Epidermal melanocyte (primary cell): Measurements from ENCODE around the gene SPX.

Experiments used
- DNase-seq: peaks from one replicate; pipeline ENCODE4 v3.0.0; 2011; ENCODE audit warnings: low spot score; ENCODE audit not compliant: insufficient read length

Gene SPX, protein sequence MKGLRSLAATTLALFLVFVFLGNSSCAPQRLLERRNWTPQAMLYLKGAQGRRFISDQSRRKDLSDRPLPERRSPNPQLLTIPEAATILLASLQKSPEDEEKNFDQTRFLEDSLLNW

DNA sequence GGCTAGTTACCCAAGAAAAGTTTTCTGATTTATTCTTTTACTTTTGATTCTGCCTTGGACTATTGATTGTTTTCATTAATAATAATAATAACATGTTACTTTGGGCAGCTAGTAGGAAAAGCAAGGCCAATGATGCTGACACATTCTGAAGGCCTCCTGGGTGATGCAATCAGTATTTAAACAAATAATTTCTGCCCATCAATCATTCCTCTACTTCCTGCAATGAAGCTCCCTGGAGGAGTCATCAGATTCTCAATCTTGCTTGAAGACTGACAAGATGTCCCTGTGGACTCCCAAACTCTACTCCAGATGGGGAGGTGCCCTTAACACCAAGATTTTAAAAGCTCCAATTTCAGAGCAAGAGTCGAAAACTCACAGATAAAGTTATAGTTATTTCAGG is at the start of gene SPX:
SPX (plus strand) TSS at position 244 of the 400 bp plus-strand sequence. CDS start 177 bp downstream, outside the sequence.
- no peak for DNase-seq

DNA sequence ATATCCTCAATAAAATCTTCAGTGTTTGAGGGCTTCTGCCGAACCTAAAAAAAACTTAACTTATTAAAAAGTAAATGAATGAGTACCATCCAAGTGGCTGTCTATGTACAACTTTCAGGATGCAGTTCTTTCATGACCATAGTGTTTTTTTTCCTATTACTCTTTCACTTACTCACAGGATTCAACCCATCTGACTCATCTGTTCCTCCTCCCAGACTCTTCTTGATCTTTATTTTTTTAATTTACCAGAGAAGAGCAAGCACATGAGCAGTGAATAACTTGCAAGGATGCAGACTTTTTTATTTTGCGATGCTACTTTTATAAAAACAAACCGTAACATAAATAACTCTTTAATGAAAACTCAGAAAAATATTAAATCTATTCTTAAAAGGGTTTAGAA is 49.1 kb upstream of the SPX start:
- DNase-seq = no peak

DNA sequence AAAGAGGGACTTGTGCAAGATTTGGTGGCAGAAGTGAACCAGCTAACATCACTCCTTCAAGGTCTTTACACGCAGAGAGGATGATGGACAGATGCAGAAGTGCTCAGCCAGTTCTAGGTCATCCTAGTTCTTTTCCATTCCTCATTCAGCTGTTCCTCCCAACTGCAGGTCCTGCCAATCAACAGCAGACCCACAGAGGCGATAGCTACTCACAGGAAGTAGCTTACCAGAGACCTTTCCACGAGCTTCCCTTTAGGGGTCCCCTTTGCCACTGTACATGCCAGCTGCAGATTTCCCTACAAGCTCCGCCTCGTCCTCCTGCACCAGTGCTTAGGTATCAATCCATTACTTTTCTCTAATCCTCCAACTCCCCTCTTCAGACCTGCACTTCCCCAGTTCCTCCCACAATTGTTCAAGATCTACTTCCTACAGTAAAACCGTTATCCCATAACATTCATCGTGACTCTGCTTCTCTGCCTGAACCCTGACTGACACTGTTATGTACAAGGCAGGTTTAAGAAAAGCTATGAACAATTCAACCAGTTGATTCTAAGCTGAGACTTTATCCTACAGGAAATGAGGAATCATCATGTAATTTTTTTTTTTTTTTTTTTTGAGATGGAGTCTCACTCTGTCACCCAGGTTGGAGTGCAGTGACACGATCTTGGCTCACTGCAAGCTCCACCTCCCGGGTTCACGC is 47.2 kb upstream of the SPX start:
- DNase-seq = no peak

DNA sequence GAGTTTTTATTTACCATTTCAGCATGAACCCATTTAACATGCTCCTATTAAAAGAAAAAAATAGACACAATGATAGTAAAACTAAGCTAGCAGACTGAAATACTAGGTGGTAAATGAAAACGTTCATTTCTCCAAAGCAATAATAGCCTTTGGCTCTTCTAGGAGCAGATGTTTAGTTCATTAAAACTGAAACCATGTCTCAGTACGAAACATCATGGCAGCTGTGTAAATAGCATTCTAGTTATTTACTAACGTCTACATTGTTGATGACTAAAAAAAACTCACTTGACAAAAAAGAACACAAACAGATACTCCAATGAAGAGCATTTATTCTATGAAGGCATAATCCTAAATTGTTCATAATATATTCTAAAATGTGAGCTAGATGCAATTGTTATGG is 42.6 kb upstream of the SPX start:
- no peak for DNase-seq

DNA sequence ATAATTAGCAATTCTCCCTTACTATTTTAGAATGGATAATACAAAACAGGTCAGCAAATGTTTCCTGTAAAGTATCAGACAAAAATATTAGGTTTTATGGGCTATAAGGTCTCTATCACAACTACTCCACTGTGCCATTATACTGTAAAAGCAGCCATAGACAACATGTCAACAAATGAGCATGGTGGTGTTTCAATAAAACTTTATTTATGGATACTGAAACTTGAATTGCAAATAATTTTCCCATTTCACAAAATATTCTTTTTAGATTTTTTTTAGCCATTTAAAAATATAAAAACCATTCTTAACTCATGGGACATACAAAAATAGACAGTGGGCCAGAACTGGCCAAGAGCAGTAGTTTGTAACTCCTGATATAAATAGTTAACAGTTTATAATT is 40.1 kb upstream of the SPX start:
- DNase-seq = no peak

DNA sequence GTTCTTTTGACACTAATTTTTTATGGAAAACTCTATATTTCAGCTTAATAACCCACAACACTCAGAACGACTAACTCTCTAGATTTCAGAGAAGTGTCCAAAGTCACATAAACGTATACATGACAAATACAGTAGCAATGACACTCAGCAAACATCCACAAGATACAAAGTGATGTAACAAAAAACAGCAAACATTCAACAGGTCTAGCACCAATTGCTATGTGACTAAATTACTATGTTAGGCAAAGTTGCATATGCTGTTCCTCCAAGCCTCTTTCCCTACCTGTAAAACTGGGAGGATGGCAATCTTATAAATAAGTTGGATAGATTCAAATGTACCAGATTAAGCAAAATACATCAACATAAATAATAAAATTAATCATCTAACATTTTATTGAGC is 26.3 kb upstream of the SPX start:
- no peak for DNase-seq

DNA sequence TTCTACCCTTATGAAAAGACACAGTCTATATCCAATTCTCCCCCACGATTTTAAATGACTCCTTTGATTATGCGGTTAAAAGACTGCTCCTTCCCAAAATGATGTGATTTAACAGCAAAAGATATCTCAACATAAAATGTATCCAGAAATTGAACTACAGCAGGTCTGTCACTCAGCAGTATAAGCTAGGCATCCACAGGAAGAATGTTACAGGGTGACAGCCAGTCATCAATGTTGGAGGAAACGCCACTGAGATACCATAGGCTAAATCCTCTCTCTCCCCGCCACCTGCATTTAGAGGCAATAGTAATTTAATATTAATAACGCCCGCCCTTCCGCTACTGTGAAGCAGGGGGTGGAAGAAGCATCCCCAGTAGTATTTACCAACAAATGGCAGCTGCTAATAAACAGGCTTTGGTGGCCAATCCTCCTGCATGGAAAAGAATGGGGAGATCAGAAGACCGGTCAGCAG is 25.3 kb upstream of the SPX start:
- DNase-seq = no peak

DNA sequence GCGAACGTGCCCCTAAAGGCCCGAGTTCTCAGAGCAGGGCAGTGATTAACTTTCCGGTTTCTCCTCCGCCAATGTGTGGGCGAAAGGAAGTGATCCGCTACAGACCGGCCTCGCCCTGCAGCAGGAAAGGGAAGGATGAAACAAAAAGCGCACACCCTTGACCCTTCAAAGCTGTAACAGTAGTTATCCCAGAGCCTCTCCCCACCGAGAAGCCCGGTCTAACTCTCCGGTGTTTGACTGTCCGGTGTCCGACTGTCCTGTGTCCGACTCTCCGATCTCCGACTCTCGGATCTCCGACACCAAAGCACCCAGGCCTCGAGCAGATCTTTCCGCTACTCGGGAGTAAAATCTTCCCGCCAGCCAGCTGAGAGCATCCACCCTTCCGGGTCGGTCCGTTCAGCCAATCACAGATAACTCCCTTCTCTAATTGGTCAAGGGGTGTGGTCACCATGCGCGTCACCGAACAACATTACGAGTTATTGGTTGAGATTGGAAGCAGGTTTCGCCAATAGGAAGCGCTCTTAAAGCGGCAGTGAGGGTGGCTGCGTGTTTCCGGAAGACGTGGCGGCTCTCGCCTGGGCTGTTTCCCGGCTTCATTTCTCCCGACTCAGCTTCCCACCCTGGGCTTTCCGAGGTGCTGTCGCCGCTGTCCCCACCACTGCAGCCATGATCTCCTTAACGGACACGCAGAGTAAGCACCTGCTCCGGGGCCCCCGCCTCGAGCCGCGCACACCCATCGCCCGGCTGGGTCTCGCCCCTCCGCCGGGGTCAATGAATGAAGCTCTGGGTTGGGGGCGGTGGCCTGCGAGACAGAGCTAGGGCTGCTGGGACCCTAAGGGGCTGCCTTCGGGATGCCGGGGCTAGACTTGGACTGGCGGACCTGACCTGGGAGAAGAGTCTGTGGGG is 24.6 kb upstream of the SPX start, which contains the start of the genes GOLT1B and RECQL:
GOLT1B (plus strand) TSS at position 532 of the 906 bp plus-strand sequence; CDS start at position 667, 135 bp downstream.
RECQL (minus strand) TSS at position 378 of the 906 bp plus-strand sequence. CDS start 2,065 bp downstream, outside the sequence.
- DNase-seq = peak; percentile 94

DNA sequence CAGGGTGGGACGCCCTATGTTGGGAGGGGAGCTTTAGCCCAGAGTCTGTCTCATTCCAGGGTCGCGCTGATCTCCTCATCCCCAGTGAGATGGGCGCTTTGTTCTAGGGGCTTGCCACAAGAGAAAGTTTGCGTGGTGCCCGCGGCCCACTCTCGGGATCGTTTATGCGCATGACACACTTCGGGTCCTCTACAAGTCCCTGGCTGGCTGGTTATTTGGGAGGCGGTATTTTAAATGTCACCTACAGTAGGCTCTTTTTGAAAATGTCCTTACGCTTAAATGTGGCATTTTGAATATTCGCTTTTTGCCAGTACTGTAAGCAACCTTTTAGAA is 24.0 kb upstream of the SPX start:
- DNase-seq = no peak

DNA sequence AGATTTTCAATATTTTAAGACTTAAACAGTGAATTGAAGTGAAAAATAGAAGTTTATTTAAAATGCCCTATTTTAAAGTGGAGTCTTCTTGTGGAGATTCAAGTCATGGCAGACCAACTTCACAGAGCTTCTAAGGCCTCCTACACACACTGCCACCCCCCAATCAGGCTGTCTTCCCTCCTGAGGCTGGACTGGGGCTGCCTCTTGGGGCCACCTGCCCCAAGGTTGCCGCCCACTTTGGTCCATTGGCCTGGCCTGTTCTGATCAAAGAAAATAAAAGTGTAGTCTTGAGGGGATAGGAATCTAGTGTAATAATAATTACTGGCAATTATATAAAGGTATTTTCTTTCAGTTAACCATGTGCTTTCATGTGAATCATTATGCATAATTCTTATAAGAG is 23.2 kb upstream of the SPX start:
- no peak for DNase-seq

DNA sequence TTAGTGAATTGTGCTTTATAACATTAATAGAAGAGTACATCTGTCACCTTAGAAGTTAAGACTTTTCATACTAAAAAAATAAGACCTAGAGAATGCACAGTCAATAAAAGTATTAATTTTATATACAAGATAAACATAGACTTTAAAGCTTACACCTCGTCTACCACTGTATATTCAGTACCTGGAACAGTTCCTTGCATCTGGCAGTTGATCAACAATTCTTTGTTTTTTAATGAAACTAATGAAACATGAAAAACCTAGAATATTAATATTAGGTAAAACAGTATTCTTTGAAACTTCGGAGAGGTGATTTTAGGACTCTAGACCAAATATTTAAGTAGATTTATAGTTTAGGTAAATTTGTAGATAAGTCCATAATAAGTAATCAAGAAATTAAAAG is 20.2 kb upstream of the SPX start:
- no peak for DNase-seq

DNA sequence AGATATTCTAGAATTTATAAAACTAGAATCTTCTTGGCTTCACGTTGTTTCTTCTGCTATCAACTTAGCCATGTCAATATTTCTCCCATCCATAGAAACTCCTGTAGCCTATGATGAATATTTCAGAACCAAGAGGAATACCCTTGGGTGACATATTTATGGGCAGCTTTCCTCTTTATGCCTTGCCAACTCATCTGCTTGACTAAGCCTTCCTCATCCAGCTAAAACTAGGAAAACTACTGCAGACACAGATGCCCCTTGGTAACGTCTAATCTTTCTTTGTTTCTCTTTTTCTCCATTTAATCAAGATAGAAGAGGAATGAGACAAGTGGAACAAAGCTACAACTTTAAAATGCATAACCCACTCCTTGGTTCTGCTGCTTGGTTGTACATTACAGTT is 18.2 kb upstream of the SPX start:
- no peak for DNase-seq

DNA sequence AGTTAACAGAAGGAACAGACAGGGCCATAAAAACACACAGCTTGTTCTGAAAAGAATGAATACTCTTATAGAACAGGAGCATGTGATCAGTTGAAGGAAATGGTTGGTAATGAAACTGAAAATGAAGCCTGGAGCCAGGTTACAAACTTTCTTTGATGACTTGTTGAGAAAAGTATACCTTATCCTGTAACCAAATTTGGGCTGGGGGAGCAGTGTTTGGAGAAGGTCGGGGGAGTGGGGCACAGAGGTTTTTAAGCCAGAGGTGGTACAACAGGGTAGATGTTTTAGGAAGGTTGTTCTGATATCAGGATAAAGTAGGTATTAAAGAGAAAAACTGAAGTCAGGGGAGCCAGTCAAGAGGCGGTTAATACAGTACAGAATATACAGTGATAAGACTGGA is 16.3 kb upstream of the SPX start:
- no peak for DNase-seq

DNA sequence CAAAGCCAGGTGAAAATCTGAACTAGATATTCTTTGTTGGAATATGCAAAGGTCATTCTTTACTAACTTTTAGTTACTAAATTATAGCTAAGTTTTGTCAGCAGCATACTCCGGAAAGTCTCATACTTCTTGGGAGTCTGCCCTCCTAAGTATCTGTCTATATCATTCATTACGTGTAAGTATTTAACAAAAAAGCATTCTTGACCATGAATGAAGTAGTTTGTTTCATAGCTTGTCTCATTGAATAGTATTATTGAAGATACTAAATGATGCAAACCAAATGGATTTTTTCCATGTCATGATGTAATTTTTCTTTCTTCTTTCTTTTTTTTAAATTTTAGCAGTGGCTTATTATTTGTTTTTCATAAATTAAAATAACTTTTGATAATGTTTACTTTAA is 9.8 kb upstream of the SPX start:
- DNase-seq = no peak

DNA sequence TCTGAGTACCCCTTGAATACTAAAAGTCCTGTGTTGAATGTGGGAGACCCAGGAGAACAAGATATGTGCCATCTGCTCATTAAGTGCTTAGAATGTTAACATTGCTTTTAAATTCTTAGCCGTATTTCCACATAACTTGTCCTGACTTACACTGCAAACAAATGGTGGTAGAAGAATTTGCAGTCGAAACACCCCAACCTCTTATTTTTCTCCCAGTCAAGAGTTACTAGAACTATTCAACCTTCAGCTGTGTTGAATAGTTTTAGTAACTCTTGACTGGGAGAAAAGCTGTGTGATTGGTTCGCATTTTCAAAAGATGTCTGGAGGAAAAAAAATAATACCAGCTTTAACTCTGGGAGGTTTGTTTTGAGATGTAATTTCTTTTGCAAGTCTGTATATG is 7.6 kb upstream of the SPX start:
- DNase-seq = no peak

DNA sequence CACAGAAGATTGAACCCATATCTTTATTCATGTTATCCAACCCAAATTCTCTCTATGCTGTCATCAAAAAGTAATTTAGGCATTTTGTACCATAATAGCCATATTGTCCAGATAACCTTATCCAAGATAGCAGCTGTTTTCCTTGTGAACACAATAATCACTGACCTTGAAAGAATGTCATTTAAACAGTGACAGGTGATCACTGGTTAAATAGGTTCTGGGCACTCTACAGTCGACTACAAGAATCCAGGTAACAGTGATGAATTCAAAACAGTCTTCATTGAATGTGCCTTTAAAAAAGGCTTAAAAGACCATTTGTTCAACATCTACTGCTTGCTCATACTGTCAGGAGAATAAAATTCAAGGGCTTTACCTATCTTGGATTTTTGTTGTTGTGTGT is 4.6 kb upstream of the SPX start:
- no peak for DNase-seq

DNA sequence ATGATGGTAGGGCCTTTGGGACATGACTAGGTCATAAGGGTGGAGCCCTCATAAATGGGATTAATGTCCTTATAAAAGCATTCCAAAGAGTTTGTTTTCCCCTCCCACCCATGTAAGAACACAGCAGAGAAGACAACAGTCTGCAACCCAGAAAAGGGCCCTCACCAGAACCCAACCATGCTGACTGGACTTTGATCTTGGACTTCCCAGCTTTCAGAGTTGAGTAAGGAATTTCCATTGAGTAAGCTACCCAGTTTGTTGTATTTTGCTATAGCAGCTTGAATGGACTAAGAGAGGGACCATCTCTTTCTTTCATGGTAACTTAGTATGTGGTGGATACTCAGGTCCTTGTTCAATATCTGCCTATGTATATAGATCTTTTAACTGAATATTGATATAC is 2.9 kb upstream of the SPX start:
- DNase-seq = no peak

DNA sequence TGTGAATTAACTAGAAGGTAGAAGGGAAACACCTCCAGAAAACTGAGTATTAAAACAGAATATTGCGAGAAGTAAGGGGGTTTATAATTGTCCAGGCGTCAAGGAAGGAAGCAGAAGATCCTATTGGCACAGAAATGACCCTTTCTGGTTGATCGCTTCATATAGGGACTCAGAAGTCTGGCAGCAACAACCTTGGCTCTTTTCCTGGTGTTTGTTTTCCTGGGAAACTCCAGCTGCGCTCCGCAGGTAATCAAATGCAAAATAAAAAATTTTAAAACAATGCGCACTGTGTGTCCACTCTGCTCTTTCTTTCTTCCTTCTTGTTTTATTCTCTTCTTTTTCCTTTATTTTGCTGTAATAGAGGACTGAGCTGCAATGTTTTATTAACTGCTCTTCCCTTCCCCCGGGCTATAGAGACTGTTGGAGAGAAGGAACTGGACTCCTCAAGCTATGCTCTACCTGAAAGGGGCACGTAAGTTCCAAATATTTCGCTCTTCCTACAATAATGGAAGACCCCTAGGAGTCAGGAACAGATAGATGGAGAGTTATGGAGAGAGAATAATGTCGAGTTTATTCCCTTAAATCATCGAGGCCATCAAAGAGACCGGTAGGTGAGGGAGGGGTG is 737 bp downstream of the SPX start:
- DNase-seq = no peak

DNA sequence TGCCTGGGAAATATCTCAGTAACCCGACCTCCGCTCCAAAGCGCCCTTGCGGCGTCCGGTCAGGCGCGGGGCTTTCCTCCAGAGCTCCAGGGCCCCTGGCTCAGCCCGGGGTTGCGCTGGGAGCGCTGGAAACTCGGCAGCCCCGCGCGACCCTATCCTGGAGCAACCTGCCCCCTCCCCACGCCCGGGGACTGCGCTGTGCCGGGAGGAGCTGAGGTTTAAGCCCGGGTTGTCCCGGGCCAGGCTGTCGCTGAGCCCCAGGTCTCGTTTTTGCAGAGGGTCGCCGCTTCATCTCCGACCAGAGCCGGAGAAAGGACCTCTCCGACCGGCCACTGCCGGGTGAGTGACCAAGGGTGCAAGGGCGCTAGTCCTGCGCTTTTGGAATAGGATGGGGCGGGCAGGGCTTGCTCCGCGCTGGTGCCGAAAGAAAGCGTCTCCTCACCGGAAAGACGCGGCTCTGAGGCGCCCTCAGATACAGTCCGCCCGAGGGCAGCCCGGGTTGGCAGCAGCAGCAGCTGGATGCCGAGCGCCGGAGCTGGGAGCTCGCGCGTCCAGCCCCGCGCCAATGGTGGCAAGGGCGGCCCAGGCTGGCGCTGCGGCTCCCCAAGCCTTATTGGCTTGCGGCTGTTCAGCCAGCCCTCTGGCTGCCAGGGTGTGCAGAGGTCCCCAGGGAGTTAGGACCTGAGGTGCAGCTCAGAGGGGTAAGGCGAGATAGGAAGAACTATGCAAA is 1.5 kb downstream of the SPX start:
- peak; percentile 39 for DNase-seq

DNA sequence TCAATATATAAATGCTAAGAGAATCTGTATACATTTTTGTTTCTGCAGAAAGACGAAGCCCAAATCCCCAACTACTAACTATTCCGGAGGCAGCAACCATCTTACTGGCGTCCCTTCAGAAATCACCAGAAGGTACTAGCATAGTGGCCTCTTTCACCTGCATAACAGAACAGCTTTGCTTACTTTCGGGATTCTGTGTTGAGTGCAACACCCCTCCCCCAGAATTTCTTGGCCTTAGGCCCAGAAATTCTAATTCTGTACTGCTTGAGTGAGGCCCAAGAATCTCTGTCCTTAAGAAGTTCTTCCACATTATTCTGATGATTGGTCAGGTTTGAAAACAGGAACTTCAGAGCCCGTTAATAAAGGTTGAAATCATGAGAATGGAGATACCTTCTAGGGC is 2.9 kb downstream of the SPX start:
- no peak for DNase-seq

DNA sequence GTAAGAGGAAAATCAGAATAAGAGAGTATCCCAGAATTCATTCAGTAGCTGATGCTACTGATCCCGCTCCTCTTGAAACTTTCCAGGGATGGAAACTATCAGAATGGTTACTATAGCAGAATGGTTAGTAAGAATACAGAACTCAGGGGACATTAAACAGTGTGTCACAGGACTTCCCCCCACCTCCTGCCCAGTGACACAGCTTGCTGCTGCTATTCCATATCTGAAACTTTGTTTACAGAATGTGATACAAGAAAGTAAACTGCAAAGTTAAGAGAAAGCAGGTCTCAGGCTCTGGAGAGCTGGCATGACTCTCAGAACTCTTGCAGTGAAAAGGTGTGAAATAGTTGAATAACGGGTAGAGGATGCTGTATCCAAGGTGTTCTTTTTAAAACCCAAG is 3.4 kb downstream of the SPX start:
- no peak for DNase-seq
